K562 (cell line): ENCODE results near the gene OR4F3. TPM values are rescaled to one million over a fixed set of nuclear protein-coding genes. Genes with fewer than 3 reads are reported as not detected.
"Not testable (repeated sequence)": the region's sequence is repeated elsewhere in the genome, so short reads cannot be mapped to it uniquely, and the experiment has no call there.

Experiments
- ATAC-seq: fragments of 200-7000 bp; cut with Tn5 transposase; 3 replicates; pipeline ENCODE4 v1.9.1; 2020; ENCODE audit warnings: moderate library complexity
- Bru-seq: library from RNA; stranded (reverse); fragments of 400-500 nt; gene quantifications from one replicate; lab custom pipeline; 2021; lab: Mats Ljungman, UMichigan
- BruChase-seq, 2 experiments: library from RNA; stranded (reverse); fragments of 400-500 nt; gene quantifications; one replicate each; lab custom pipeline; 2021; lab: Mats Ljungman, UMichigan
- BruUV-seq: library from RNA; stranded (reverse); fragments of 400-500 nt; replicated peaks from 2 replicates; lab custom pipeline; 2021; lab: Mats Ljungman, UMichigan
- CTCF ChIA-PET: fragments of 300-600 bp; formaldehyde crosslinking; extraction: SDS; loops from one replicate; lab custom pipeline; 2021; ENCODE audit warnings: low intra/inter-chr PET ratio; lab: Yijun Ruan, JAX
- POLR2A ChIA-PET: fragments of 300-600, 350-650 bp; sonication (Branson Sonifier 250); formaldehyde crosslinking; extraction: SDS; loops from one replicate; lab custom pipeline; 2021; ENCODE audit warnings: antibody characterized with exemption, inconsistent platforms; lab: Yijun Ruan, JAX
- DNase-seq, 4 experiments: peaks; one replicate each; pipeline versions ENCODE4 v3.0.0 to v3.0.0-alpha.2; 2011 to 2018; ENCODE audit warnings: low spot score in 3 of 4, mixed read lengths in 3 of 4; ENCODE audit errors: extremely low read depth in 1 of 4
- FAIRE-seq: peaks from 2 replicates; lab custom pipeline; 2011; peaks lifted over from hg19 to GRCh38; lab: Jason Lieb, UNC
- H2AFZ ChIP-seq: 2 replicates; pipeline ENCODE4 v1.6.0; 2011; ENCODE audit warnings: low read depth, low read length, control low read depth, inconsistent platforms
- H3K27ac ChIP-seq: fragments of 200-600 bp; 3 replicates; pipeline ENCODE4 v1.8.0; 2011; ENCODE audit warnings: low read depth, mild to moderate bottlenecking, control low read depth, inconsistent platforms, low read length, moderate library complexity, mixed read lengths; ENCODE audit errors: extremely low read depth
- H3K27me3 ChIP-seq, 2 experiments: fragments of 300-600 bp in 1 of 2; 2 replicates in 1 of 2; 3 replicates in 1 of 2; pipeline versions ENCODE4 v1.6.0 to v1.8.0; 2011; ENCODE audit warnings: inconsistent platforms in 2 of 2, low read length in 2 of 2, mild to moderate bottlenecking in 1 of 2, mixed read lengths in 1 of 2, moderate library complexity in 1 of 2; ENCODE audit not compliant: control insufficient read depth in 2 of 2, insufficient read depth in 2 of 2
- H3K36me3 ChIP-seq: fragments of 300-600 bp; 3 replicates; pipeline ENCODE4 v1.8.0; 2011; ENCODE audit warnings: mild to moderate bottlenecking, low read length, inconsistent platforms; ENCODE audit not compliant: control insufficient read depth, insufficient read depth
- H3K4me1 ChIP-seq, 2 experiments: fragments of 200-600 bp in 1 of 2; replicated peaks in 1 of 2; 2 replicates in 1 of 2; 3 replicates in 1 of 2; pipeline versions ENCODE4 v1.5.1 to v1.8.0; 2011; ENCODE audit warnings: inconsistent platforms in 2 of 2, low read length in 2 of 2, mild to moderate bottlenecking in 1 of 2, mixed read lengths in 1 of 2, moderate library complexity in 1 of 2; ENCODE audit not compliant: control insufficient read depth in 2 of 2, insufficient read depth in 2 of 2
- H3K4me2 ChIP-seq: 2 replicates; pipeline ENCODE4 v1.6.1; 2011; ENCODE audit warnings: low read length, control low read depth, inconsistent platforms, mixed read lengths; ENCODE audit not compliant: insufficient read depth
- H3K4me3 ChIP-seq: fragments of 200-600 bp; sonication (generic), shearing (Covaris generic); 2 replicates; pipeline ENCODE4 v1.5.1; 2016; ENCODE audit warnings: control low read depth, inconsistent platforms
- H3K79me2 ChIP-seq: fragments of 200-600 bp; 3 replicates; pipeline ENCODE4 v1.8.0; 2011; ENCODE audit warnings: low read length, inconsistent platforms; ENCODE audit not compliant: control insufficient read depth, insufficient read depth
- H3K9ac ChIP-seq, 2 experiments: 2 replicates each; pipeline versions ENCODE4 v1.6.0 to v1.6.1; 2011; ENCODE audit warnings: low read depth in 2 of 2, low read length in 2 of 2, control low read depth in 1 of 2, inconsistent platforms in 1 of 2, mild to moderate bottlenecking in 1 of 2, mixed read lengths in 1 of 2; ENCODE audit not compliant: insufficient read depth in 1 of 2
- H3K9me1 ChIP-seq: one replicate; pipeline ENCODE4 v1.6.0; 2011; ENCODE audit warnings: inconsistent platforms, mild to moderate bottlenecking, low read length, moderate library complexity; ENCODE audit not compliant: control insufficient read depth, insufficient read depth
- H3K9me3 ChIP-seq: replicated peaks from 2 replicates; pipeline ENCODE4 v1.5.1; 2011; ENCODE audit warnings: low read depth, low read length, inconsistent platforms; ENCODE audit not compliant: control insufficient read depth, insufficient read depth
- H4K20me1 ChIP-seq: replicated peaks from 2 replicates; pipeline ENCODE4 v1.6.1; 2011; ENCODE audit warnings: low read length, inconsistent platforms, mixed read lengths; ENCODE audit not compliant: control insufficient read depth, insufficient read depth
- in situ Hi-C: fragments of 300-500 bp; cut with MboI; formaldehyde crosslinking; loops from 4 replicates; pipeline ENCODE4 v1.15.0; 2018; ENCODE audit warnings: inconsistent platforms, mixed read lengths
- intact Hi-C: fragments of 100-400 bp; cut with micrococcal nuclease; formaldehyde crosslinking; loops from 2 replicates; pipeline ENCODE4 v1.14.2; 2022
- long read RNA-seq, 3 experiments: library from polyadenylated mRNA in 2 of 3; library from RNA in 1 of 3; unstranded in 2 of 3; stranded (forward) in 1 of 3; transcript quantifications; one replicate each; pipeline ENCODE4 v2.0.0, GENCODE V29; 2019 to 2022
- polyA minus RNA-seq, 3 experiments: library from RNA; depleted of rRNA, polyadenylated mRNA; stranded (reverse); fragments of >200 nt; gene quantifications; 2 replicates each; pipeline ENCODE4 v1.2.3, GENCODE V29; 2011
- polyA plus RNA-seq, 8 experiments: library from polyadenylated mRNA; depleted of rRNA in 4 of 8; stranded (reverse) in 5 of 8; unstranded in 3 of 8; fragments of >200 nt; fragmentation: Nextera tagmentation in 2 of 8; fragmentation: Illumina TruSeq in 1 of 8; extraction: Ambion mirVana in 2 of 8; extraction: Trizol in 1 of 8; gene quantifications; 2 replicates each; pipeline versions ENCODE4 v1.2.1 to v1.2.3, GENCODE V29; 2011 to 2014; ENCODE audit warnings: inconsistent platforms in 1 of 8, missing spikeins in 1 of 8
- total RNA-seq, 7 experiments: library from RNA; depleted of rRNA in 6 of 7; stranded (reverse); fragments of >200 nt in 6 of 7; fragmentation: Illumina TruSeq in 2 of 7; extraction: Trizol in 2 of 7; gene quantifications; 2 replicates each; pipeline versions ENCODE4 v1.2.1 to v1.2.3, GENCODE V29; 2011 to 2021; ENCODE audit warnings: low replicate concordance in 1 of 7

The OR4F3 gene
- total RNA-seq (2011; cell fraction: chromatin; rRNA removed; ENCODE audit: low replicate concordance): 4.4 and 18.3 TPM in 2 replicates
- 5.2 and 11.1 TPM in 2 replicates for total RNA-seq (2011; cell fraction: nucleolus; rRNA removed)
- 23.5 and 37.3 TPM in 2 replicates for total RNA-seq (2011; cell fraction: nucleoplasm; rRNA removed)
- total RNA-seq (2014; rRNA removed): 0.36 and 0.53 TPM in 2 replicates
- total RNA-seq (2014; rRNA removed; fragmentation: Illumina TruSeq; extraction: Trizol): 0.44 and 0.61 TPM in 2 replicates
- total RNA-seq (2015; rRNA removed; fragmentation: Illumina TruSeq; extraction: Trizol): 0.36 and 0.49 TPM in 2 replicates
- total RNA-seq (2021): 0.34 TPM in 1 of 2 replicates, not detected in the other
- polyA plus RNA-seq (2011; rRNA removed): 0.31 and 0.64 TPM in 2 replicates
- polyA plus RNA-seq (2011; cell fraction: cytosol; rRNA removed): 0.12 and 0.24 TPM in 2 replicates
- 2.9 and 3.6 TPM in 2 replicates for polyA plus RNA-seq (2011; cell fraction: nucleus; rRNA removed)
- polyA plus RNA-seq (2012): 0.17 TPM in 1 of 2 replicates, not detected in the other
- polyA plus RNA-seq (2014; fragmentation: Illumina TruSeq; extraction: Trizol): 0.18 TPM in 1 of 2 replicates, not detected in the other
- under 1 TPM in 1 of 2 experiments, not detected in 1; 0.08 TPM for polyA plus RNA-seq (2014; fragmentation: Nextera tagmentation; extraction: Ambion mirVana)
- polyA plus RNA-seq (2014; rRNA removed): 0.07 and 0.28 TPM in 2 replicates
- polyA minus RNA-seq (2011; rRNA and poly(A)+ RNA removed): 3.1 and 5.3 TPM in 2 replicates
- polyA minus RNA-seq (2011; cell fraction: cytosol; rRNA and poly(A)+ RNA removed): not detected in 2 replicates
- 8.2 and 16.3 TPM in 2 replicates for polyA minus RNA-seq (2011; cell fraction: nucleus; rRNA and poly(A)+ RNA removed)
- Bru-seq, nascent RNA: not detected
- not detected for BruChase-seq, experiment 1, labeled RNA remaining after a 2-hour chase
- not detected for BruChase-seq, experiment 2, labeled RNA remaining after a 6-hour chase
- long read RNA-seq, experiment 1: 0 reads
- long read RNA-seq, experiment 2: 0 reads
- long read RNA-seq, experiment 3: 0 reads

- not testable (repeated sequence) for FAIRE-seq
Observed at GRCh38 chr5:181366968-181367367, at the start of gene OR4F3. TSS of gene OR4F3 (plus strand) at chr5:181367268.

More at GRCh38 chr5:181366968-181367367, at the start of gene OR4F3:
- H3K36me3 ChIP-seq, H3K9me1 ChIP-seq, CTCF ChIA-PET, H3K79me2 ChIP-seq, H3K27me3 ChIP-seq, BruUV-seq, H3K4me3 ChIP-seq, H4K20me1 ChIP-seq, H3K4me1 ChIP-seq, H2AFZ ChIP-seq, in situ Hi-C loops, H3K9ac ChIP-seq, POLR2A ChIA-PET, H3K4me2 ChIP-seq, ATAC-seq, H3K9me3 ChIP-seq, H3K27ac ChIP-seq, intact Hi-C loops, DNase-seq: not testable (repeated sequence)

Other genes starting within 250 kb of the OR4F3 start
- 0.08 TPM in 1 of 2 replicates, not detected in the other for gene OR2V1, start 236.1 kb upstream of the OR4F3 start, total RNA-seq (2014; rRNA removed)
- gene OR2V1, start 236.1 kb upstream of the OR4F3 start, total RNA-seq (2014; rRNA removed; fragmentation: Illumina TruSeq; extraction: Trizol): 0.04 TPM in 1 of 2 replicates, not detected in the other
- gene OR2V1, start 236.1 kb upstream of the OR4F3 start, total RNA-seq (2015; rRNA removed; fragmentation: Illumina TruSeq; extraction: Trizol): not detected in 2 replicates
- 0.07 TPM in 1 of 2 replicates, not detected in the other for gene OR2V1, start 236.1 kb upstream of the OR4F3 start, total RNA-seq (2021)
- gene OR2V1, start 236.1 kb upstream of the OR4F3 start, polyA plus RNA-seq (2011; rRNA removed): 0.05 and 0.15 TPM in 2 replicates
- gene OR2V1, start 236.1 kb upstream of the OR4F3 start, polyA plus RNA-seq (2014; fragmentation: Illumina TruSeq; extraction: Trizol): 0.10 TPM in 1 of 2 replicates, not detected in the other
- under 1 TPM; 0.15 to 0.28 TPM for gene OR2V1, start 236.1 kb upstream of the OR4F3 start, polyA plus RNA-seq (2014; fragmentation: Nextera tagmentation; extraction: Ambion mirVana)
- gene OR2V1, start 236.1 kb upstream of the OR4F3 start, polyA plus RNA-seq (2014; rRNA removed): 0.07 TPM in 1 of 2 replicates, not detected in the other
- gene OR2V2, start 219.7 kb upstream of the OR4F3 start, total RNA-seq (2014; rRNA removed): not detected in 2 replicates
- not detected in 2 replicates for gene OR2V2, start 219.7 kb upstream of the OR4F3 start, total RNA-seq (2014; rRNA removed; fragmentation: Illumina TruSeq; extraction: Trizol)
- gene OR2V2, start 219.7 kb upstream of the OR4F3 start, total RNA-seq (2015; rRNA removed; fragmentation: Illumina TruSeq; extraction: Trizol): not detected in 2 replicates
- not detected in 2 replicates for gene OR2V2, start 219.7 kb upstream of the OR4F3 start, total RNA-seq (2021)
- gene OR2V2, start 219.7 kb upstream of the OR4F3 start, polyA plus RNA-seq (2011; rRNA removed): not detected in 2 replicates
- gene OR2V2, start 219.7 kb upstream of the OR4F3 start, polyA plus RNA-seq (2014; fragmentation: Illumina TruSeq; extraction: Trizol): not detected in 2 replicates
- under 1 TPM in 1 of 2 experiments, not detected in 1; 0.01 TPM for gene OR2V2, start 219.7 kb upstream of the OR4F3 start, polyA plus RNA-seq (2014; fragmentation: Nextera tagmentation; extraction: Ambion mirVana)
- gene OR2V2, start 219.7 kb upstream of the OR4F3 start, polyA plus RNA-seq (2014; rRNA removed): not detected in 2 replicates
- 12.9 and 13.8 TPM in 2 replicates for gene TRIM7, start 162.1 kb upstream of the OR4F3 start, total RNA-seq (2014; rRNA removed)
- gene TRIM7, start 162.1 kb upstream of the OR4F3 start, total RNA-seq (2014; rRNA removed; fragmentation: Illumina TruSeq; extraction: Trizol): 8.4 and 11.7 TPM in 2 replicates
- gene TRIM7, start 162.1 kb upstream of the OR4F3 start, total RNA-seq (2015; rRNA removed; fragmentation: Illumina TruSeq; extraction: Trizol): 8.9 and 9.0 TPM in 2 replicates
- 10.3 and 12.4 TPM in 2 replicates for gene TRIM7, start 162.1 kb upstream of the OR4F3 start, total RNA-seq (2021)
- 7.1 and 12.6 TPM in 2 replicates for gene TRIM7, start 162.1 kb upstream of the OR4F3 start, polyA plus RNA-seq (2011; rRNA removed)
- gene TRIM7, start 162.1 kb upstream of the OR4F3 start, polyA plus RNA-seq (2014; fragmentation: Illumina TruSeq; extraction: Trizol): 5.4 and 7.7 TPM in 2 replicates
- gene TRIM7, start 162.1 kb upstream of the OR4F3 start, polyA plus RNA-seq (2014; fragmentation: Nextera tagmentation; extraction: Ambion mirVana): 1 to 10 TPM; 2.6 to 3.2 TPM
- gene TRIM7, start 162.1 kb upstream of the OR4F3 start, polyA plus RNA-seq (2014; rRNA removed): 12.4 and 14.9 TPM in 2 replicates
- gene TRIM41, start 144.0 kb upstream of the OR4F3 start, total RNA-seq (2014; rRNA removed): 29.5 and 31.6 TPM in 2 replicates
- gene TRIM41, start 144.0 kb upstream of the OR4F3 start, total RNA-seq (2014; rRNA removed; fragmentation: Illumina TruSeq; extraction: Trizol): 11.4 and 14.2 TPM in 2 replicates
- 21.7 and 25.6 TPM in 2 replicates for gene TRIM41, start 144.0 kb upstream of the OR4F3 start, total RNA-seq (2015; rRNA removed; fragmentation: Illumina TruSeq; extraction: Trizol)
- 37.7 and 47.6 TPM in 2 replicates for gene TRIM41, start 144.0 kb upstream of the OR4F3 start, total RNA-seq (2021)
- gene TRIM41, start 144.0 kb upstream of the OR4F3 start, polyA plus RNA-seq (2011; rRNA removed): 15.6 and 19.3 TPM in 2 replicates
- 20.9 and 29.8 TPM in 2 replicates for gene TRIM41, start 144.0 kb upstream of the OR4F3 start, polyA plus RNA-seq (2014; fragmentation: Illumina TruSeq; extraction: Trizol)
- 1 to 10 TPM; 1.8 to 2.1 TPM for gene TRIM41, start 144.0 kb upstream of the OR4F3 start, polyA plus RNA-seq (2014; fragmentation: Nextera tagmentation; extraction: Ambion mirVana)
- gene TRIM41, start 144.0 kb upstream of the OR4F3 start, polyA plus RNA-seq (2014; rRNA removed): 34.8 and 39.3 TPM in 2 replicates
- 4,051 and 4,420 TPM in 2 replicates for gene RACK1, start 123.4 kb upstream of the OR4F3 start, total RNA-seq (2014; rRNA removed)
- gene RACK1, start 123.4 kb upstream of the OR4F3 start, total RNA-seq (2014; rRNA removed; fragmentation: Illumina TruSeq; extraction: Trizol): 2,268 and 2,618 TPM in 2 replicates
- 3,776 and 3,843 TPM in 2 replicates for gene RACK1, start 123.4 kb upstream of the OR4F3 start, total RNA-seq (2015; rRNA removed; fragmentation: Illumina TruSeq; extraction: Trizol)
- 2,303 and 2,318 TPM in 2 replicates for gene RACK1, start 123.4 kb upstream of the OR4F3 start, total RNA-seq (2021)
- gene RACK1, start 123.4 kb upstream of the OR4F3 start, polyA plus RNA-seq (2011; rRNA removed): 3,764 and 5,908 TPM in 2 replicates
- 3,833 and 4,270 TPM in 2 replicates for gene RACK1, start 123.4 kb upstream of the OR4F3 start, polyA plus RNA-seq (2014; fragmentation: Illumina TruSeq; extraction: Trizol)
- 1,000 to 10,000 TPM; 3,894 to 5,311 TPM for gene RACK1, start 123.4 kb upstream of the OR4F3 start, polyA plus RNA-seq (2014; fragmentation: Nextera tagmentation; extraction: Ambion mirVana)
- 3,427 and 3,846 TPM in 2 replicates for gene RACK1, start 123.4 kb upstream of the OR4F3 start, polyA plus RNA-seq (2014; rRNA removed)
- gene TRIM52, start 106.1 kb upstream of the OR4F3 start, total RNA-seq (2014; rRNA removed): 6.1 and 6.5 TPM in 2 replicates
- gene TRIM52, start 106.1 kb upstream of the OR4F3 start, total RNA-seq (2014; rRNA removed; fragmentation: Illumina TruSeq; extraction: Trizol): 13.5 and 13.9 TPM in 2 replicates
- gene TRIM52, start 106.1 kb upstream of the OR4F3 start, total RNA-seq (2015; rRNA removed; fragmentation: Illumina TruSeq; extraction: Trizol): 10.5 and 12.8 TPM in 2 replicates
- gene TRIM52, start 106.1 kb upstream of the OR4F3 start, total RNA-seq (2021): 13.5 and 14.2 TPM in 2 replicates
- gene TRIM52, start 106.1 kb upstream of the OR4F3 start, polyA plus RNA-seq (2011; rRNA removed): 21.9 and 24.1 TPM in 2 replicates
- 15.8 and 17.2 TPM in 2 replicates for gene TRIM52, start 106.1 kb upstream of the OR4F3 start, polyA plus RNA-seq (2014; fragmentation: Illumina TruSeq; extraction: Trizol)
- 1 to 10 TPM; 3.3 to 3.7 TPM for gene TRIM52, start 106.1 kb upstream of the OR4F3 start, polyA plus RNA-seq (2014; fragmentation: Nextera tagmentation; extraction: Ambion mirVana)
- 18.0 and 20.0 TPM in 2 replicates for gene TRIM52, start 106.1 kb upstream of the OR4F3 start, polyA plus RNA-seq (2014; rRNA removed)